ENCODE data around the gene FANCG. TPM values are rescaled to one million over a fixed set of nuclear protein-coding genes. Genes with fewer than 3 reads are reported as not detected.

Gene FANCG
- total and polyA plus RNA-seq, 2 of the 8 experiments (the other 6 are each of a cell fraction or from before 2014, with no cell fraction given), result 66.6 to 87.1 TPM

GRCh38 chr9:35072461-35073278 lies 7.1 kb downstream of the FANCG start, which contains the start of gene VCP (continued):
- no peak for TF ChIP-seq RNF2 (IDR thresholded peaks at IDR 0.05; ENCODE audit: borderline replicate concordance, low read depth, low read length, missing control alignments, poor library complexity, severe bottlenecking)
- TF ChIP-seq SIRT6 (IDR thresholded peaks at IDR 0.05; ENCODE audit: low read length), result no peak
- no peak for TF ChIP-seq JUND (IDR thresholded peaks at IDR 0.05; ENCODE audit: low read length)
- no peak for TF ChIP-seq GABPA (IDR thresholded peaks at IDR 0.05; ENCODE audit: borderline replicate concordance, insufficient read depth, low read length)
- no peak for TF ChIP-seq EGR1 (IDR thresholded peaks at IDR 0.05; ENCODE audit: borderline replicate concordance, low read depth, low read length)
- peak; percentile 84 for TF ChIP-seq TAF1 (IDR thresholded peaks at IDR 0.05; ENCODE audit: low read depth, low read length)
- peak; percentile 76 for TF ChIP-seq SP2 (IDR thresholded peaks at IDR 0.05; ENCODE audit: low read length)

Measured in H1 (cell line).